ENCODE measurements around the gene GOSR2. TPM values are rescaled to one million over a fixed set of nuclear protein-coding genes. Genes with fewer than 3 reads are reported as not detected.

Gene GOSR2
- total RNA-seq, 1 donor from 2014 or later, result 60.2 TPM

DNA sequence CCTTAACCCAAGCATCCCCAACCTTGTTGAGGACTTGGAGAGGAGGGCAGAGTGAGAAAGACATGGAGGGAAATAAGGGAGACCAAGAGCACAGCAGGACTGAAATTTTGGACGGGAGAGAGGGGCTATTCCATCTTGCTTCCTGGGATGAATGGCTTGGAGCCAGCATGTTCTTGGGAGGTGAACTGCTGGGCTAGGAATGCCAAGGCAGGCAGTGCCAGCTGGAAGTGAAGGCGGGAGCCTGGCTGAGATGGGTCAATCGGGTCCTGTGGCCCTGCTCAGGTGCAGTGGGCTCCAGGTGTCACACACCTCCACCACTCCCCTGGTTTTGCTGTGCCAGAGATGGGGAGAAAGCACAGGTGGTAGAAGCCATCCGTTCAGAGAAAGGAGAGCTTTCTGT, 46.0 kb upstream of the GOSR2 start:
- TF ChIP-seq, protein P1, sequence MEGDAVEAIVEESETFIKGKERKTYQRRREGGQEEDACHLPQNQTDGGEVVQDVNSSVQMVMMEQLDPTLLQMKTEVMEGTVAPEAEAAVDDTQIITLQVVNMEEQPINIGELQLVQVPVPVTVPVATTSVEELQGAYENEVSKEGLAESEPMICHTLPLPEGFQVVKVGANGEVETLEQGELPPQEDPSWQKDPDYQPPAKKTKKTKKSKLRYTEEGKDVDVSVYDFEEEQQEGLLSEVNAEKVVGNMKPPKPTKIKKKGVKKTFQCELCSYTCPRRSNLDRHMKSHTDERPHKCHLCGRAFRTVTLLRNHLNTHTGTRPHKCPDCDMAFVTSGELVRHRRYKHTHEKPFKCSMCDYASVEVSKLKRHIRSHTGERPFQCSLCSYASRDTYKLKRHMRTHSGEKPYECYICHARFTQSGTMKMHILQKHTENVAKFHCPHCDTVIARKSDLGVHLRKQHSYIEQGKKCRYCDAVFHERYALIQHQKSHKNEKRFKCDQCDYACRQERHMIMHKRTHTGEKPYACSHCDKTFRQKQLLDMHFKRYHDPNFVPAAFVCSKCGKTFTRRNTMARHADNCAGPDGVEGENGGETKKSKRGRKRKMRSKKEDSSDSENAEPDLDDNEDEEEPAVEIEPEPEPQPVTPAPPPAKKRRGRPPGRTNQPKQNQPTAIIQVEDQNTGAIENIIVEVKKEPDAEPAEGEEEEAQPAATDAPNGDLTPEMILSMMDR (conservative IDR thresholded peaks at IDR 0.05), result no peak
- Mint-ChIP-seq H3K4me1 (ENCODE audit: unreplicated experiment) (no peaks in the 10 kb centered on the region), H3K4me3 (no peak overlapping the region), H3K27me3 (peaks cover 3% of the 10 kb centered on the region), H3K36me3 (no peaks in the 10 kb centered on the region), H3K27ac (no peak overlapping the region), H3K9me3 (no peaks in the 10 kb centered on the region)
- DNase-seq (ENCODE audit: extremely low spot score, unreplicated experiment), result no peak

DNA sequence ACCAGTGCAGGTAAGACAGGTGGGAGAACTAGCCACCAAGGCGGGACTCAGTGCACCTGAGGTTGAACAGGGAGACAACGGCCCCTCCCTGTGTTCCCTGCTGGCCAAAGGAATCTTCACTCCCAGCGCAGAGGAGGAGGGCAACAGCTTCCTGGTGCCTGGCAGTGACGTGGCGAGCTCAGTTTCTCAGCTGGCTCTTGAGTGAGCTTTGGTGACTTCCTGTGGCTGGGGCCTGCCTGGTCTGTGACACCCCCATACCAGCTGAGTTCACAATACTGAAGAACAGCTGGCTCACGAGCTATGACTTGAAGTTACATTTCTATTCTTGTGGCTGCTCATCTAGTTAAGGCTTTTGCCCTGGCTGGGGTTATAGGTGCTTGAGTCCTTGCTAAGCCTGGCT, 45.5 kb upstream of the GOSR2 start:
- no peak for DNase-seq (ENCODE audit: extremely low spot score, unreplicated experiment)
- TF ChIP-seq, protein P1 (conservative IDR thresholded peaks at IDR 0.05), result no peak
- H3K27ac Mint-ChIP-seq, result no peak overlapping the region
- no peak overlapping the region for H3K4me3 Mint-ChIP-seq
- no peaks in the 10 kb centered on the region for H3K4me1 Mint-ChIP-seq (ENCODE audit: unreplicated experiment)
- no peaks in the 10 kb centered on the region for H3K9me3 Mint-ChIP-seq
- no peaks in the 10 kb centered on the region for H3K36me3 Mint-ChIP-seq
- peaks cover 3% of the 10 kb centered on the region for H3K27me3 Mint-ChIP-seq

DNA sequence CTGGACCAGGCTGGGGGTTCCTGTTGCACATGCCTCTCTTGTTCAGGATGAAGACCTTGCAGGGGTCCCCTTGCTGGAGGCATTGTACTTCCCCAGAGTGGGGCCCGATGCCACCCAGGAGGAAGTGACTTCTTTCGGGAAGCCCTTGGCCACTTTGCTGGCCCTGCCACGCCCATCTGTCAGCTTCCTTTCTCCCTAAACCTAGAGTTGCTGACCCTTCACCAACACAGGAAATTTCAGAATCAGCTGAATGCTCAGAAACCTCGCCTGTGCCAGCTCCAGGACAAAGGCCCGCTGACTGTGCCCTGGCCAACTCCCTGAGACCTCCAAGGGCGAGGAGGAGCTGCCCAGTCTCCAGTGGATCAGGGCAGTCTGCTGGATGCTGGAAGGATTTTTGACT, 44.9 kb upstream of the GOSR2 start:
- no peak for DNase-seq (ENCODE audit: extremely low spot score, unreplicated experiment)
- Mint-ChIP-seq H3K9me3 (no peaks in the 10 kb centered on the region), H3K27me3 (peaks cover 5% of the 10 kb centered on the region), H3K4me1 (ENCODE audit: unreplicated experiment) (no peaks in the 10 kb centered on the region), H3K4me3 (no peak overlapping the region), H3K36me3 (no peaks in the 10 kb centered on the region), H3K27ac (no peak overlapping the region)
- TF ChIP-seq, protein P1 (conservative IDR thresholded peaks at IDR 0.05), result no peak

DNA sequence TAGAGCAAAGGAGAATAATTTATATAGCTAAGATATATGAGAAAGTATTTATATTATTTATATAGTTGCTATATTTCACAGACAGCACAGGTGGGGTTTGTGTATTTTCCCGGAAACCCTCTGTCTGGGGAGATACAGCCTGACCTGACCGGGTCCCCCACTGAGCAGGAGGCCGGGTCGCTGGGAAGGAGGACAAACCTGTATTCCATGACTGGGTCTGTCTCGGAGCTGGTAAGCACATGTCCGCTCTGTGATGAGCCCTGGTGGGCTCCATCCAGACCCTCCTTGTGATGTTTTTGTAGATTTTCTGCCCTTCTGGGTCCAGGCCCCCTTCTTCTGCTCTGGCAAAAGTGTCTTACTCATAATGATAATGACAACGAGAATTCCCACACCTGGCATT, 43.9 kb upstream of the GOSR2 start:
- peaks cover 3% of the 10 kb centered on the region for H3K4me1 Mint-ChIP-seq (ENCODE audit: unreplicated experiment)
- H3K27me3 Mint-ChIP-seq, result peaks cover 5% of the 10 kb centered on the region
- DNase-seq (ENCODE audit: extremely low spot score, unreplicated experiment), result no peak
- TF ChIP-seq, protein P1 (conservative IDR thresholded peaks at IDR 0.05), result no peak
- H3K4me3 Mint-ChIP-seq, result no peak overlapping the region
- no peaks in the 10 kb centered on the region for H3K36me3 Mint-ChIP-seq
- no peak overlapping the region for H3K27ac Mint-ChIP-seq
- H3K9me3 Mint-ChIP-seq, result no peaks in the 10 kb centered on the region

DNA sequence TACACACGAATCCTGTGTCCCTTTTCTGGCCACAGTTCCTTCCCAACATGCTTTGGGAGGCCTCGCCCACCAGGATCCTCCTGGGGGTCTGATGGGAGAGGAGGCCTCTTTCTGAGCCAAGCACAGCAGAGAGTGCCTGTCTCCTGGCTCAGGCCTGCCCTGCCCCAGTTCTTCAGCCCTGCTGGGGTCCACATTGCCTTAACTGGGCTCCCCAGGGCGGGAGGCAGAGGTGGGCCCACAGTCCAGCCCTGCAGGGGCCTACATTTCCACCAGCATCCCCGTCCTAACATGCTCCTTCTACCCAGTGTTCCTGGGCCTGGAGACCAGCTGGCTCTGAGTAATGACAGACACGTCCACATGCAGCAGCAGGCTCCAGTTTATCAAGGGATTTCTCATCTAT, 41.9 kb upstream of the GOSR2 start:
- TF ChIP-seq, protein P1 (conservative IDR thresholded peaks at IDR 0.05), result no peak
- no peak overlapping the region for H3K4me3 Mint-ChIP-seq
- DNase-seq (ENCODE audit: extremely low spot score, unreplicated experiment), result no peak
- peaks cover 12% of the 10 kb centered on the region for H3K27me3 Mint-ChIP-seq
- no peaks in the 10 kb centered on the region for H3K36me3 Mint-ChIP-seq
- peaks cover 4% of the 10 kb centered on the region for H3K4me1 Mint-ChIP-seq (ENCODE audit: unreplicated experiment)
- H3K27ac Mint-ChIP-seq, result no peak overlapping the region
- no peaks in the 10 kb centered on the region for H3K9me3 Mint-ChIP-seq

DNA sequence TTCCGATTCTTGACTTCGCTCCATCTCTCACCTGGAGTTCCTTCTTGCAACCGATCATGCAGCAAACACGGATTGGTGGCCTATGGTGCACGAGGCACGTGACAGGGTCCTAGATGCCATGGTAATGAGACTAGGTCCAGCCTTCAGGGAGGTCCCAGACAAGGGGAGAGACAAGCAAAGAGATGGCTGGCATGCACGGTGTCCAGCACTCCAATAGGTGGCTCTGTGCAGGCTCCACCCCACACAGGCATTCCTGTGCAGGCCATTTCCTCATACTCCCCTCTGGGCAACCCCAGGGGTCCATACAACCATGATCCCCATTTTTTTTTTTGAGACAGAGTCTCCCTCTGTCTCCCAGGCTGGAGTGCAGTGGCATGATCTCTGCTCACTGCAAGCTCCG, 40.3 kb upstream of the GOSR2 start:
- Mint-ChIP-seq H3K4me1 (ENCODE audit: unreplicated experiment) (peaks cover 4% of the 10 kb centered on the region), H3K27me3 (peaks cover 13% of the 10 kb centered on the region), H3K4me3 (no peak overlapping the region), H3K9me3 (no peaks in the 10 kb centered on the region), H3K36me3 (no peaks in the 10 kb centered on the region), H3K27ac (no peak overlapping the region)
- DNase-seq (ENCODE audit: extremely low spot score, unreplicated experiment), result no peak
- TF ChIP-seq, protein P1 (conservative IDR thresholded peaks at IDR 0.05), result no peak
